Sigmoid colon (tissue), 7 donors: ENCODE results near the gene MAS1. TPM values are rescaled to one million over a fixed set of nuclear protein-coding genes. Genes with fewer than 3 reads are reported as not detected.

Experiments
- DNase-seq: peaks from one replicate; pipeline ENCODE4 v3.0.0-alpha.2; 2019
- H3K27ac ChIP-seq, 4 donors: fragments of 200-600 bp; sonication (generic); one replicate each; pipeline ENCODE4 v1.5.1; 2016 to 2019; ENCODE audit warnings: mild to moderate bottlenecking in 1 of 4
- H3K27me3 ChIP-seq, 3 donors: fragments of 200-600 bp; sonication (generic); one replicate each; pipeline ENCODE4 v1.5.1; 2019; ENCODE audit warnings: mild to moderate bottlenecking in 1 of 3
- H3K36me3 ChIP-seq, 4 donors: fragments of 200-600 bp; sonication (generic); one replicate each; pipeline ENCODE4 v1.5.1; 2016 to 2019
- H3K4me1 ChIP-seq, 4 donors: fragments of 200-600 bp; sonication (generic); one replicate each; pipeline ENCODE4 v1.5.1; 2017 to 2019
- H3K4me3 ChIP-seq, 4 donors: fragments of 200-600 bp; sonication (generic); one replicate each; pipeline ENCODE4 v1.5.1; 2017 to 2019; ENCODE audit warnings: mild to moderate bottlenecking in 2 of 4, moderate library complexity in 1 of 4
- H3K9me3 ChIP-seq, 4 donors: fragments of 200-600 bp in 3 of 4; sonication (generic) in 3 of 4; one replicate each; pipeline versions ENCODE4 v1.5.1 to v1.6.1; 2013 to 2019
- CTCF ChIP-seq, 4 experiments: fragments of 450-650 bp in 3 of 4; fragments of 200-600 bp in 1 of 4; IDR thresholded peaks; one replicate each; pipeline ENCODE4 v1.5.1; 2016 to 2019; ENCODE audit warnings: antibody characterized with exemption in 4 of 4, mild to moderate bottlenecking in 3 of 4, moderate library complexity in 2 of 4
- EP300 ChIP-seq, 4 donors: sonication (generic); formaldehyde crosslinking; IDR thresholded peaks; one replicate each; pipeline ENCODE4 v1.6.1; 2017; ENCODE audit warnings: antibody characterized with exemption in 4 of 4
- POLR2A ChIP-seq, 2 donors: fragments of 450-650 bp; IDR thresholded peaks; one replicate each; pipeline ENCODE4 v1.6.1; 2016; ENCODE audit warnings: antibody characterized with exemption in 2 of 2, mild to moderate bottlenecking in 2 of 2, moderate library complexity in 2 of 2
- POLR2AphosphoS5 ChIP-seq, 4 donors: sonication (generic); formaldehyde crosslinking; IDR thresholded peaks; one replicate each; pipeline ENCODE4 v1.6.1; 2017; ENCODE audit warnings: antibody characterized with exemption in 4 of 4
- WGBS, 2 donors: extraction: QIAGEN DNeasy Blood & Tissue Kit; methylation state at CpG; one replicate each; pipeline ENCODE4 v1.1.7; 2013; 5-methylcytosine and 5-hydroxymethylcytosine counted together
- intact Hi-C: fragments of 100-400 bp; cut with DNase I; formaldehyde crosslinking; loops from one replicate; pipeline ENCODE4 v1.15.1; 2023
- polyA plus RNA-seq, 3 donors: library from polyadenylated mRNA; stranded (reverse); fragments of 200-250 nt; gene quantifications; one replicate each; pipeline ENCODE4 v1.2.3, GENCODE V29; 2013
- total RNA-seq, 4 donors: library from RNA; depleted of rRNA; stranded (reverse); fragments of >200 nt; gene quantifications; one replicate each; pipeline ENCODE4 v1.1.0, GENCODE V29; 2016
- donor health status: healthy with polysubstance abuse.
- donor health status: Bipolar disorder and iron deficiency.
- donor health status: healthy.

The MAS1 gene
- total and polyA plus RNA-seq, 7 donors = under 0.01 TPM; not detected in 6

GRCh38 chr6:159935065-159935464 lies 44.3 kb downstream of the MAS1 start:
- Histone ChIP-seq H3K27ac (no peak overlapping the region), H3K27me3 (no peaks in the 10 kb centered on the region), H3K9me3 (peaks cover 0 to 7% (median 0%) of the 10 kb centered on the region in 4 donors), H3K4me1 (no peaks in the 10 kb centered on the region), H3K36me3 (no peaks in the 10 kb centered on the region), H3K4me3 (no peak overlapping the region)
- intact Hi-C loops = no loop called here
- 92 to 98% methylated on average over 2 of the region's 2 CpGs for WGBS, 2 donors
- DNase-seq = no peak
- no peak for TF ChIP-seq POLR2AphosphoS5 (IDR thresholded peaks at IDR 0.05)
- no peak for TF ChIP-seq CTCF (IDR thresholded peaks at IDR 0.05)
- no peak for TF ChIP-seq EP300 (IDR thresholded peaks at IDR 0.05)
- TF ChIP-seq POLR2A (IDR thresholded peaks at IDR 0.05) = no peak

GRCh38 chr6:159935633-159936032 lies 44.8 kb downstream of the MAS1 start:
- Histone ChIP-seq H3K36me3 (no peaks in the 10 kb centered on the region), H3K27me3 (no peaks in the 10 kb centered on the region), H3K4me3 (no peak overlapping the region), H3K9me3 (peaks cover 0 to 7% (median 0%) of the 10 kb centered on the region in 4 donors), H3K4me1 (no peaks in the 10 kb centered on the region), H3K27ac (no peak overlapping the region)
- intact Hi-C loops = no loop called here
- TF ChIP-seq POLR2AphosphoS5 (IDR thresholded peaks at IDR 0.05) (no peak), POLR2A (IDR thresholded peaks at IDR 0.05) (no peak), CTCF (IDR thresholded peaks at IDR 0.05) (no peak), EP300 (IDR thresholded peaks at IDR 0.05) (no peak)
- WGBS, 2 donors = 96% methylated on average over 2 of the region's 2 CpGs
- no peak for DNase-seq

GRCh38 chr6:159939591-159940016 lies 48.8 kb downstream of the MAS1 start:
- H3K27ac ChIP-seq = no peak overlapping the region

More at GRCh38 chr6:159939591-159940016, 48.8 kb downstream of the MAS1 start:
- no peaks in the 10 kb centered on the region for H3K27me3 ChIP-seq
- H3K4me3 ChIP-seq = no peak overlapping the region
- intact Hi-C loops = loop anchor here (10.0 kb wide), 1 partner anchor 75 kb away; no protein-coding TSS in a partner anchor
- WGBS, 2 donors = 79 to 90% methylated on average over 6 of the region's 6 CpGs
- H3K36me3 ChIP-seq = no peaks in the 10 kb centered on the region
- no peak for DNase-seq
- TF ChIP-seq POLR2A (IDR thresholded peaks at IDR 0.05) (no peak), EP300 (IDR thresholded peaks at IDR 0.05) (no peak), CTCF (IDR thresholded peaks at IDR 0.05) (no peak), POLR2AphosphoS5 (IDR thresholded peaks at IDR 0.05) (no peak)
- H3K9me3 ChIP-seq = peaks cover 0 to 20% (median 0%) of the 10 kb centered on the region in 4 donors
- H3K4me1 ChIP-seq = no peaks in the 10 kb centered on the region

Other genes with a start within 250 kb of the MAS1 start
- 1,000 to 10,000 TPM in 1 of 4 donors, 100 to 1,000 TPM in 3; 171 to 1,498 (median 369) TPM for gene SOD2, start 197.7 kb upstream of the MAS1 start, total RNA-seq
- gene SOD2, start 197.7 kb upstream of the MAS1 start, polyA plus RNA-seq = 100 to 1,000 TPM; 221 to 631 (median 247) TPM
- gene WTAP, start 163.5 kb upstream of the MAS1 start, total RNA-seq = 10 to 100 TPM; 64.5 to 93.8 (median 75.6) TPM
- 10 to 100 TPM; 55.9 to 76.1 (median 65.7) TPM for gene WTAP, start 163.5 kb upstream of the MAS1 start, polyA plus RNA-seq
- gene ACAT2, start 128.9 kb upstream of the MAS1 start, total RNA-seq = 10 to 100 TPM in 1 of 4 donors, 1 to 10 TPM in 3; 4.1 to 12.1 (median 5.2) TPM
- 10 to 100 TPM; 42.0 to 85.1 (median 79.3) TPM for gene ACAT2, start 128.9 kb upstream of the MAS1 start, polyA plus RNA-seq
- 100 to 1,000 TPM; 117 to 123 (median 119) TPM for gene TCP1, start 101.4 kb upstream of the MAS1 start, total RNA-seq
- 100 to 1,000 TPM in 2 of 3 donors, 10 to 100 TPM in 1; 88.9 to 130 (median 114) TPM for gene TCP1, start 101.4 kb upstream of the MAS1 start, polyA plus RNA-seq
- 100 to 1,000 TPM in 1 of 4 donors, 10 to 100 TPM in 3; 61.6 to 115 (median 86.3) TPM for gene MRPL18, start 100.5 kb upstream of the MAS1 start, total RNA-seq
- gene MRPL18, start 100.5 kb upstream of the MAS1 start, polyA plus RNA-seq = 10 to 100 TPM; 84.7 to 96.1 (median 92.0) TPM
- gene PNLDC1, start 90.7 kb upstream of the MAS1 start, total RNA-seq = 1 to 10 TPM in 1 of 4 donors, under 1 TPM in 1, not detected in 2; 0.71 to 1.1 TPM
- under 1 TPM in 1 of 3 donors, not detected in 2; 0.13 TPM for gene PNLDC1, start 90.7 kb upstream of the MAS1 start, polyA plus RNA-seq
- 10 to 100 TPM; 34.6 to 80.9 (median 42.8) TPM for gene IGF2R, start 78.1 kb downstream of the MAS1 start, total RNA-seq
- 10 to 100 TPM in 2 of 3 donors, 1 to 10 TPM in 1; 3.6 to 43.7 (median 10.9) TPM for gene IGF2R, start 78.1 kb downstream of the MAS1 start, polyA plus RNA-seq
- 1 to 10 TPM in 2 of 4 donors, under 1 TPM in 1, not detected in 1; 0.99 to 1.9 (median 1.1) TPM for gene SLC22A1, start 230.8 kb downstream of the MAS1 start, total RNA-seq
- under 1 TPM in 1 of 3 donors, not detected in 2; 0.58 TPM for gene SLC22A1, start 230.8 kb downstream of the MAS1 start, polyA plus RNA-seq